CD14-positive monocyte (primary cell): ENCODE measurements around the gene ADCY2. TPM values are rescaled to one million over a fixed set of nuclear protein-coding genes. Genes with fewer than 3 reads are reported as not detected.

Experiments
- DNase-seq, 3 donors: peaks; one replicate each; pipeline ENCODE4 v3.0.0-alpha.2; 2011 to 2022
- H2AFZ ChIP-seq: 2 replicates; pipeline ENCODE4 v1.6.0; 2012; ENCODE audit warnings: mild to moderate bottlenecking, low read depth, low read length, inconsistent platforms; ENCODE audit not compliant: insufficient read depth, poor library complexity, severe bottlenecking
- H3K27ac ChIP-seq, 2 donors: 1 replicate in 1 of 2; 2 replicates in 1 of 2; pipeline ENCODE4 v1.5.1; 2012 to 2013; ENCODE audit warnings: low read length in 2 of 2, control low read depth in 1 of 2, inconsistent platforms in 1 of 2, low read depth in 1 of 2, mild to moderate bottlenecking in 1 of 2
- H3K27me3 ChIP-seq, 2 donors: one replicate each; pipeline versions ENCODE4 v1.6.0 to v1.6.1; 2011 to 2013; ENCODE audit warnings: low read length in 2 of 2; ENCODE audit not compliant: control insufficient read depth in 2 of 2, insufficient read depth in 2 of 2
- H3K36me3 ChIP-seq, 2 donors: replicated peaks in 1 of 2; 1 replicate in 1 of 2; 2 replicates in 1 of 2; pipeline versions ENCODE4 v1.5.1 to v1.6.1; 2012 to 2013; ENCODE audit warnings: low read length in 2 of 2, control low read depth in 1 of 2, inconsistent platforms in 1 of 2, mild to moderate bottlenecking in 1 of 2; ENCODE audit not compliant: insufficient read depth in 2 of 2, control insufficient read depth in 1 of 2
- H3K4me1 ChIP-seq, 2 donors: 1 replicate in 1 of 2; 2 replicates in 1 of 2; pipeline versions ENCODE4 v1.5.1 to v1.6.1; 2012 to 2013; ENCODE audit warnings: low read length in 2 of 2, control low read depth in 1 of 2, inconsistent platforms in 1 of 2, mild to moderate bottlenecking in 1 of 2, moderate library complexity in 1 of 2; ENCODE audit not compliant: insufficient read depth in 2 of 2, control insufficient read depth in 1 of 2
- H3K4me2 ChIP-seq: replicated peaks from 2 replicates; pipeline ENCODE3; 2012; ENCODE audit warnings: low read length, moderate library complexity, mild to moderate bottlenecking; ENCODE audit not compliant: poor library complexity, severe bottlenecking; ENCODE audit errors: extremely low read depth
- H3K4me3 ChIP-seq, 3 experiments: fragments of 200-600 bp in 1 of 3; sonication (generic) in 1 of 3; replicated peaks in 1 of 3; 1 replicate in 2 of 3; 2 replicates in 1 of 3; pipeline ENCODE4 v1.5.1; 2011 to 2013; ENCODE audit warnings: low read length in 3 of 3, mild to moderate bottlenecking in 3 of 3, control low read depth in 2 of 3, low read depth in 2 of 3, inconsistent platforms in 1 of 3, moderate library complexity in 1 of 3
- H3K79me2 ChIP-seq: 2 replicates; pipeline ENCODE4 v1.6.0; 2012; ENCODE audit warnings: mild to moderate bottlenecking, control low read depth, inconsistent platforms, low read length, moderate library complexity; ENCODE audit not compliant: insufficient read depth
- H3K9ac ChIP-seq: 2 replicates; pipeline ENCODE4 v1.6.0; 2017; ENCODE audit warnings: low read length, mild to moderate bottlenecking; ENCODE audit not compliant: insufficient read depth, poor library complexity, severe bottlenecking
- H3K9me3 ChIP-seq, 2 donors: replicated peaks in 1 of 2; 1 replicate in 1 of 2; 2 replicates in 1 of 2; pipeline versions ENCODE4 v1.5.1 to v1.6.1; 2012 to 2013; ENCODE audit warnings: low read length in 2 of 2, control low read depth in 1 of 2; ENCODE audit not compliant: control insufficient read depth in 1 of 2, insufficient read depth in 1 of 2
- H4K20me1 ChIP-seq: 2 replicates; pipeline ENCODE4 v1.6.0; 2012; ENCODE audit warnings: mild to moderate bottlenecking, low read length, control low read depth, moderate library complexity; ENCODE audit not compliant: insufficient read depth
- H3K27ac Mint-ChIP-seq, 7 donors: one replicate each; pipeline ENCODE4 v1.8.0; 2020; ENCODE audit warnings: mild to moderate bottlenecking in 7 of 7, mixed read lengths in 7 of 7, moderate library complexity in 6 of 7, inconsistent platforms in 2 of 7
- H3K27me3 Mint-ChIP-seq, 3 donors: one replicate each; pipeline ENCODE4 v1.8.0; 2021 to 2022; ENCODE audit warnings: low read depth in 3 of 3, mild to moderate bottlenecking in 3 of 3, mixed read lengths in 3 of 3, moderate library complexity in 3 of 3, inconsistent platforms in 1 of 3
- H3K36me3 Mint-ChIP-seq, 2 donors: one replicate each; pipeline ENCODE4 v1.8.0; 2020; ENCODE audit warnings: mixed read lengths in 2 of 2, inconsistent platforms in 1 of 2, mild to moderate bottlenecking in 1 of 2
- H3K4me1 Mint-ChIP-seq: one replicate; pipeline ENCODE4 v1.8.0; 2020; ENCODE audit warnings: mild to moderate bottlenecking, mixed read lengths
- H3K4me3 Mint-ChIP-seq, 2 donors: one replicate each; pipeline ENCODE4 v1.8.0; 2020; ENCODE audit warnings: mild to moderate bottlenecking in 2 of 2, mixed read lengths in 2 of 2, moderate library complexity in 1 of 2
- H3K9me3 Mint-ChIP-seq, 7 donors: one replicate each; pipeline ENCODE4 v1.8.0; 2020 to 2022; ENCODE audit warnings: mixed read lengths in 7 of 7, mild to moderate bottlenecking in 6 of 7, moderate library complexity in 6 of 7, inconsistent platforms in 2 of 7
- CTCF ChIP-seq: fragments of 200-600 bp; IDR thresholded peaks from one replicate; pipeline ENCODE4 v1.8.0; 2022; ENCODE audit warnings: antibody characterized with exemption, mild to moderate bottlenecking
- WGBS: methylation state at CpG from one replicate; pipeline ENCODE4 v1.1.5; 2013; ENCODE audit warnings: missing lambda C conversion rate; ENCODE audit not compliant: insufficient coverage; 5-methylcytosine and 5-hydroxymethylcytosine counted together
- intact Hi-C, 2 donors: fragments of 100-400 bp; cut with micrococcal nuclease; formaldehyde crosslinking; loops; one replicate each; pipeline versions ENCODE4 v1.15.0 to v1.15.1; 2023
- polyA plus RNA-seq, 3 donors: library from polyadenylated mRNA; depleted of rRNA in 1 of 3; unstranded in 2 of 3; stranded (reverse) in 1 of 3; fragments of 300-500 nt in 2 of 3; fragments of >200 nt in 1 of 3; fragmentation: Illumina TruSeq in 2 of 3; gene quantifications; 1 replicate in 2 of 3; 2 replicates in 1 of 3; pipeline ENCODE4 v1.2.3, GENCODE V29; 2012 to 2021

Gene ADCY2
- polyA plus RNA-seq, 3 donors: not detected

- no peak for TF ChIP-seq CTCF
- 100% methylated on average over 2 of the region's 5 CpGs for WGBS
Observed at GRCh38 chr5:7495131-7495517, 99.2 kb downstream of the ADCY2 start.

GRCh38 chr5:7500256-7500655, 104.3 kb downstream of the ADCY2 start:
- no peak overlapping the region for H2AFZ ChIP-seq
- no peaks in the 10 kb centered on the region for H3K4me1 ChIP-seq
- no peak overlapping the region for H3K27ac ChIP-seq
- no peaks in the 10 kb centered on the region for H3K36me3 ChIP-seq
- intact Hi-C loops: no loop called here
- peaks cover 0 to 1% (median 0%) of the 10 kb centered on the region in 3 donors for H3K27me3 Mint-ChIP-seq
- TF ChIP-seq CTCF: no peak
- peaks cover 0 to 1% (median 0%) of the 10 kb centered on the region in 7 donors for H3K9me3 Mint-ChIP-seq
- H3K4me3 Mint-ChIP-seq: no peak overlapping the region
- H3K9me3 ChIP-seq: no peaks in the 10 kb centered on the region
- H3K27ac Mint-ChIP-seq: no peak overlapping the region
- H4K20me1 ChIP-seq: no peaks in the 10 kb centered on the region
- H3K4me1 Mint-ChIP-seq: no peaks in the 10 kb centered on the region
- no peaks in the 10 kb centered on the region for H3K27me3 ChIP-seq
- H3K4me3 ChIP-seq: no peak overlapping the region
- no peak for DNase-seq
- H3K79me2 ChIP-seq: no peaks in the 10 kb centered on the region
- no peak overlapping the region for H3K9ac ChIP-seq
- no CpG with 5 or more reads among the region's 3 CpGs for WGBS
- no peak overlapping the region for H3K4me2 ChIP-seq
- H3K36me3 Mint-ChIP-seq: no peaks in the 10 kb centered on the region

More at GRCh38 chr5:7495131-7495517, 99.2 kb downstream of the ADCY2 start:
- no peak overlapping the region for H3K4me3 Mint-ChIP-seq
- no peak overlapping the region for H3K4me3 ChIP-seq
- H3K27ac ChIP-seq: no peak overlapping the region
- H3K9me3 ChIP-seq: no peaks in the 10 kb centered on the region
- no peak overlapping the region for H3K4me2 ChIP-seq
- no peaks in the 10 kb centered on the region for H3K27me3 ChIP-seq
- no peaks in the 10 kb centered on the region for H3K4me1 ChIP-seq
- no peak overlapping the region for H3K9ac ChIP-seq
- H3K36me3 ChIP-seq: no peaks in the 10 kb centered on the region
- intact Hi-C loops: no loop called here
- peaks cover 0 to 2% (median 0%) of the 10 kb centered on the region in 7 donors for H3K9me3 Mint-ChIP-seq
- no peaks in the 10 kb centered on the region for H3K36me3 Mint-ChIP-seq
- no peaks in the 10 kb centered on the region for H3K79me2 ChIP-seq
- no peak overlapping the region for H3K27ac Mint-ChIP-seq
- DNase-seq: no peak
- no peaks in the 10 kb centered on the region for H4K20me1 ChIP-seq
- H3K27me3 Mint-ChIP-seq: no peaks in the 10 kb centered on the region
- no peak overlapping the region for H2AFZ ChIP-seq
- no peaks in the 10 kb centered on the region for H3K4me1 Mint-ChIP-seq
